ENCODE measurements around the gene SFTPD. TPM values are rescaled to one million over a fixed set of nuclear protein-coding genes. Genes with fewer than 3 reads are reported as not detected.
"Not testable (repeated sequence)": the region's sequence is repeated elsewhere in the genome, so short reads cannot be mapped to it uniquely, and the experiment has no call there.

SFTPD gene
- total RNA-seq: not detected

DNA sequence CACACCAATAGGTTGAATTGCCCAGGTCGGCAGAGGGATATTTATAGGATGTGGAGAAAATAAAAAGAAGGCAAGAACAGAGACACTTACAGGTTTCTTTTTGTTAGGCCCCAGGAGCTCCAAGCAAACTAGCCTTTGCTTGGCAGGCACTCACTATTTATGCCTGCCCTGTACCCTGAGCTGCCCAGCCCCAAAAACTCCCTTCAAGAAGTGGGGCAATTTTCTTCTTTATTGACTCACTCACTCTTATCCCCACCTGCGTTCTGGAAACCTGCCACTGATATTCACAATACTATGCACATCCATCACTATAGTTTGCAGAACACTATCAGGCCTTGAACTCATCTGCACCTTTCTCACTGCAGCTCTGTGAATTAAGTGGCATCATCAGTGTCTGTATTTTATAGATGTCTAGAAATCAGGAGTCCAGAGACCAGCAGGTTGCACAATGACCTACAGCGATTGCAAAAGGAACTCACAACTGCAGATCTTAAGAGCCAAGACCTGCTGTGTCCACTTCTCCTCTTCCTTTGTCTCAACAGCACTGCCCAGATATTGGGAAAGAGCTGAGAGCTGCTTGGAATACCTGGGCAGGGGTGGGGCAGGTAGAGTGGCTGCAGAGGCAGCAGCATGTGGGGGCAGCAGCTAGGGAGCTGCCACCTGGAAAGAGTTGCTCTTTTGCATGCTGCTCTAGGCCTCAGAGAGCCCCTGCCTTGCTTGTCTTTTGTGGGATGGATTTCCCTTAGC is at the start of gene SFTPD:
Gene SFTPD (minus strand): TSS at position 130 of the 747 bp plus-strand sequence. CDS start 2,446 bp downstream, outside the sequence.
- peaks cover 11% of the 10 kb centered on the region for H3K9me3 Mint-ChIP-seq
- peaks cover 2% of the 10 kb centered on the region for H3K36me3 Mint-ChIP-seq (ENCODE audit: low read depth)
- no peak within 1 kb of the TSS for H3K27ac Mint-ChIP-seq
- no peaks in the 10 kb centered on the region for H3K4me1 Mint-ChIP-seq
- POLR2A ChIA-PET: no interaction called here
- no peak within 1 kb of the TSS for H3K4me3 Mint-ChIP-seq
- H3K27me3 Mint-ChIP-seq: peaks cover 24% of the 10 kb centered on the region
- CTCF ChIA-PET: no interaction called here
- no peak for DNase-seq

DNA sequence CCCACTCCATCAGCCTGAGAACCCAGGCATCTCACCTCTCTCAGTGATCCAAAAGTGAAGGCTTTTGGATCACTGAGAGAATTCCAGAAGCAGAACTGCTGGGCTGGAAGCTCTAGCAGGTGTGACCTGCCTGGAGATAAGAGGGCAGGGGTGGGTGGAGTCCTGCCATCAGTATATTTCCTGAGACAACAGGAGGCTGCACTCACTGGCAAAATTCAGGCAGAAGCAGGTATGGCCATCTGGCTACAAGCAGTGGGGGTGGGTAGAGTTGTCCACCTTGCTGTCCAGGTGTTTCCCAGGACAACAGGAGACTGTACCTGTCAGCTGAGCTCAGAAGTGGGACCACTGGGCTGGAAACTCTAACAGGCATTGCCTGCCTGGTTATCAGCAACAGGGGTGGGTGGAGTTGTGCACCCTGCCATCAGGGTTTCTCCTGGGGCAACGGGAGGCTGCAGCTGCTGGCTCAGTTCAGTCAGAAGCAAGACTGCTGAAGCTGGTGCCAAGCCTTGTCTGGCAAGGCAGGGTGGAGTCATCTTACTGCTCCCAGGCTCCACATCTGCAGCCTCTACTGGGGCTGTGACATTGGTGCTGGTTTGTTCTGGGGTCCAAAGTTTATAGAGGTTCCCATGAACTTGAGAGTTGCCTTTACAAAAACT is 47.2 kb upstream of the SFTPD start:
- POLR2A ChIA-PET: no interaction called here
- CTCF ChIA-PET: no interaction called here

DNA sequence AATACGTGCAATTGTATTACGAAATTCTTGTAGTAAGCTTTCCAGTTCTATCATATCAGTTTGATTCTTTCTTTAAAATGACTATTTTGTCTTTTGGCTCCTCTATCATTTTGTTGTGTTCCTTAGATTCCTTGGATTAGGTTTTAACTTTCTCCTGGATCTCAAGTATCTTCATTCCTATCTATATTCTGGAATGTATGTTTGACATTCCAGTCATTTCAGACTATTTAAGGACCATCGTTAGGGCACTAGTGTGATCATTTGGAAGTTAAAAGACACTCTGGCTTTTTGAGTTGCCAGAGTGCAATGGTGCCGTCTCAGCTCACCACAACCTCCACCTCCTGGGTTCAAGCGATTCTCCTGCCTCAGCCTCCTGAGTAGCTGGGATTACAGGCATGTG is 45.7 kb upstream of the SFTPD start:
- DNase-seq: no peak
- peaks cover 11% of the 10 kb centered on the region for H3K9me3 Mint-ChIP-seq
- no peaks in the 10 kb centered on the region for H3K4me1 Mint-ChIP-seq
- H3K27me3 Mint-ChIP-seq: peaks cover 42% of the 10 kb centered on the region
- no peak overlapping the region for H3K27ac Mint-ChIP-seq
- no peak overlapping the region for H3K4me3 Mint-ChIP-seq
- CTCF ChIA-PET: no interaction called here
- POLR2A ChIA-PET: no interaction called here
- peaks cover 7% of the 10 kb centered on the region for H3K36me3 Mint-ChIP-seq (ENCODE audit: low read depth)

More for the DNA sequence above, 47.2 kb upstream of the SFTPD start:
- no peaks in the 10 kb centered on the region for H3K4me1 Mint-ChIP-seq
- H3K27me3 Mint-ChIP-seq: peaks cover 36% of the 10 kb centered on the region
- H3K9me3 Mint-ChIP-seq: peaks cover 3% of the 10 kb centered on the region
- no peak overlapping the region for H3K27ac Mint-ChIP-seq
- no peak overlapping the region for H3K4me3 Mint-ChIP-seq
- H3K36me3 Mint-ChIP-seq (ENCODE audit: low read depth): no peaks in the 10 kb centered on the region
- no peak for DNase-seq

DNA sequence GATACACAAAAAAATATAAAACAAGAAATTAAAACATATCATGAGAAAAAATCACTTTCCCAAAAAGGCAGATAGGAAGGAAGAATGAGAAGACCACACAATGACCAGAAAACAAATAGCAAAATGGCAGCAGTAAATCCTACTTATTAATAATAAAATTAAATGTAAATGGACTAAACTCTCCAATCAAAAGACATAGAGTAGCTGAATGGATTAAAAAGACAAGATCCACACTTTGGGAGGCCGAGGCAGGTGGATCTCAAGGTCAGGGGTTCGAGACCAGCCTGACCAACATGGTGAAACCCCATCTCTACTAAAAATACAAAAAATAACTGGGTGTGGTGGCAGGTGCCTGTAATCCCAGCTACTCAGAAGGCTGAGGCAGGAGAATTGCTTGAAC is 39.3 kb upstream of the SFTPD start:
- H3K4me3 Mint-ChIP-seq; H3K27ac Mint-ChIP-seq; CTCF ChIA-PET; DNase-seq; POLR2A ChIA-PET; H3K36me3 Mint-ChIP-seq (ENCODE audit: low read depth): not testable (repeated sequence)
- peaks cover 63% of the 10 kb centered on the region for H3K27me3 Mint-ChIP-seq
- peaks cover 13% of the 10 kb centered on the region for H3K9me3 Mint-ChIP-seq
- H3K4me1 Mint-ChIP-seq: peaks cover 32% of the 10 kb centered on the region

DNA sequence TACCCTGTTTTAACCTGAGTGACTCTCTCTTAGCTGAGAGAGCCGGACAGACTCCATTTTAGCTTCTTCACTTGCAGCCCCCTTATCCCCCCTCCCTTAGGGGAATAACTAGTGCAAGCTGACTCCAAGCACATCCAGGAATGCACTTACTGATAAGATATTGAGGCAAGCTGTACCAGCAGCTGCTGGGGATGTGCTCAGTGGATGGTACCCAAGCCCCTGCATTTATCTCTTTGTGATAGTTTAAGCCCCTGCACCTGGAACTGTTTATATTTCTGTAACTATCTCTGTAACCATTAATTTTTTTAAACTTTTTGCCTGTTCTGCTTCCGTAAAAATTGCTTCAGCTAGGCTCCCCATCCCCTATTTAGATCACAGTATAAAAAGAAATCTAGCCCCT is 37.8 kb upstream of the SFTPD start:
- CTCF ChIA-PET; H3K27ac Mint-ChIP-seq; POLR2A ChIA-PET; H3K4me3 Mint-ChIP-seq; DNase-seq; H3K36me3 Mint-ChIP-seq (ENCODE audit: low read depth): not testable (repeated sequence)
- H3K4me1 Mint-ChIP-seq: peaks cover 35% of the 10 kb centered on the region
- peaks cover 13% of the 10 kb centered on the region for H3K9me3 Mint-ChIP-seq
- peaks cover 59% of the 10 kb centered on the region for H3K27me3 Mint-ChIP-seq

DNA sequence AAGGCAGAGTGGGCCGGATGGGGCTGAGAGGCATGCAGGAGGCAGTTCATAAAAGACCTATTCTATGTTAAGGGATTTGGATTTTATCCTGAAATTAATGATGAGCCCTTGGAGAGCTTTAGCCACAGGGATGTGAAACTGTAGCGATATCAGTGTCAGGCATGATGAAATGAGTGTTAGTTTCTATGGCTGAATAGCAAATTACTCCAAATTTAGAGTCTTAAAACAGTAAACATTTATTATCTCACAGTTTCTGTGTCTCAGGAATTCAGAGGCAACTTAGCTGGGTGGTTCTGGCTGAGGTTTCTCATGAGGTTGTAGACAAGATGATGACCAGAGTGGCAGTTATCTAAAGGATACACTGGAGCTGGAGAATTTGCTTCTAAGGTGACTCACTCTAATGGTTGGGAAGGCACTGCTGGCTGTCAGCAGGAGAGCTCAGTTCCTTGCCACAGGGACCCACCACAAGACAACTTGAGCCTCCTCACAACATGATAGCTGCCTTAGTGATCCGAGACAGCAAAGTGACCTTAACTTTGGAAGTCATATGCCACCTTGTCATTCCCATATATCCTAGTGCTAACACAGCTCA is 36.7 kb upstream of the SFTPD start:
- Mint-ChIP-seq H3K9me3 (peaks cover 7% of the 10 kb centered on the region), H3K36me3 (ENCODE audit: low read depth) (peaks cover 4% of the 10 kb centered on the region), H3K4me1 (peaks cover 39% of the 10 kb centered on the region), H3K27ac (no peak overlapping the region), H3K4me3 (no peak overlapping the region), H3K27me3 (peaks cover 57% of the 10 kb centered on the region)
- no peak for DNase-seq
- CTCF ChIA-PET: no interaction called here
- POLR2A ChIA-PET: no interaction called here

DNA sequence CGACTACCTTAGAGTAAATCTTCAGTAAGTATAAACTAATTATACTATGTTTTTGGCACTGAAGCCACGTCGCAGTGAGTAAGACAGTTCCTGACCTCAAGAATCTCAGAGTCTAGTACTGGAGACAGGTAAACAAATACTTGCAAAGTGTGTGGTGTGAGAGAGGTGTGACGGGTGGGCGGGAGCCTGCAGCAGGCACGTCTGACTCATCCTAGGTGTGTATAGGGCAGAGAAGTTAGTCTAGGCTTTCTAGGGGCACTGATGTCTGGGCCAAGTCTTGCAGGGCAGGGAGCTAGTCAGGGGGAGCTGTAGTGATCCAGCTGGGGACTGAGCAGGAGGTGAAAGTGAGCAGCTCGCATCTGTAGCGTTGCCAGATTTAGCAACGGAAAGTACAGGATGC is 35.9 kb upstream of the SFTPD start:
- CTCF ChIA-PET: no interaction called here
- H3K36me3 Mint-ChIP-seq (ENCODE audit: low read depth): no peaks in the 10 kb centered on the region
- peak; percentile 43 for DNase-seq
- POLR2A ChIA-PET: no interaction called here
- H3K27me3 Mint-ChIP-seq: peaks cover 59% of the 10 kb centered on the region
- peaks cover 4% of the 10 kb centered on the region for H3K9me3 Mint-ChIP-seq
- H3K4me3 Mint-ChIP-seq: no peak overlapping the region
- no peak overlapping the region for H3K27ac Mint-ChIP-seq
- H3K4me1 Mint-ChIP-seq: peaks cover 39% of the 10 kb centered on the region

DNA sequence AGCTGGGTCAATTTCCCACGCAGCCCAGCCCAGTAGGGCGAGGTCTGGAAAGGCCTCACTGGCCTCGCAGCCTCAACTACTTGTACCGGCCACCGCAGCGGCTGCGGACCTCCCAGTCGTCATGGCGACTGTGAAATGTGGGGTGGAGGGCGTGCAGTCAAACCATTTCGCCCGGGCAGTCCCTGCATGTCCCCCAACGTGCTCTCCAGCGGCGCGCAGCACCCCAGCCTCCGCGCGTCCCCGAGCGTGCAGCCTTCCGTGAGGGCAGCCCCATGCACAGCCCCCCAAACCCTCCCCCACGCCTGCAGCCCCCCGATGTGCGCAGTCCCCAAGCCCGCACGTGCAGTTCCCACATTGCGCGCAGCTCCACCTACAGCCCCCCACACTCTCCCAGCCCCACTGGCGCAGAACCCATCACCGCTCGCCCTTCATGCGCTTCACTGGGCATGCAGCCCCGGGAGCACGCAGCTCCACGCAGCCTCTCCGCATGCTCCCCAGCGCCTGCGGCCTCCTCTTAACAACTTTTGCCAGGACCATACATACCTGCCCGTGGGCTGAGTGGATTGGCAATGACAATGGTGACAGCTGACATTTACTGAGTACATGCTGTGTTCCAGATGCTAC is 34.5 kb upstream of the SFTPD start:
- DNase-seq: no peak
- H3K36me3 Mint-ChIP-seq (ENCODE audit: low read depth): no peaks in the 10 kb centered on the region
- H3K27ac Mint-ChIP-seq: no peak overlapping the region
- peaks cover 39% of the 10 kb centered on the region for H3K4me1 Mint-ChIP-seq
- peaks cover 61% of the 10 kb centered on the region for H3K27me3 Mint-ChIP-seq
- ChIA-PET CTCF (no interaction called here), POLR2A (no interaction called here)
- no peak overlapping the region for H3K4me3 Mint-ChIP-seq
- H3K9me3 Mint-ChIP-seq: peaks cover 2% of the 10 kb centered on the region

DNA sequence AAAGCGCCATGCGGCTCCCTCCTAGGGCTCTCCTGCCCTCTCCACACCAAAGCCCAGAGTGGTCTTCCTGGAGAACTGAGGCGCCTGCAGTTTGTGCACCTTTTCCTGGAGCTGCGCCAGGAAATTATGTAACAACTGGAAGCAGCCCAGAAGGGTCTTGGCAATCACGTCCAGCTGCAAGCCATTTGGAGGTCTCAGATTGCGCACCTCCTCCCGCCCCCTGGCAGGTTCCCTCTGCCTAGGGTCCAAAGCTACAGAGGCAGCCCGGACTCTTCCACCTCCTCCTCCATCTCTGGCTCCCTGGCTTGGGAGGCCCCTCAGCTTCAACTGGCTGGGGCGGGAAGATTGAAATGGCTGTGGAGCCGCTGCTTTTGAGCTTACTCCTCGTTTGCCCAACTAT is 34.0 kb upstream of the SFTPD start:
- Mint-ChIP-seq H3K27ac (no peak overlapping the region), H3K27me3 (peaks cover 61% of the 10 kb centered on the region), H3K4me3 (peak overlapping the region; percentile 35), H3K36me3 (ENCODE audit: low read depth) (no peaks in the 10 kb centered on the region), H3K9me3 (no peaks in the 10 kb centered on the region), H3K4me1 (peaks cover 39% of the 10 kb centered on the region)
- ChIA-PET POLR2A (no interaction called here), CTCF (no interaction called here)
- DNase-seq: no peak

DNA sequence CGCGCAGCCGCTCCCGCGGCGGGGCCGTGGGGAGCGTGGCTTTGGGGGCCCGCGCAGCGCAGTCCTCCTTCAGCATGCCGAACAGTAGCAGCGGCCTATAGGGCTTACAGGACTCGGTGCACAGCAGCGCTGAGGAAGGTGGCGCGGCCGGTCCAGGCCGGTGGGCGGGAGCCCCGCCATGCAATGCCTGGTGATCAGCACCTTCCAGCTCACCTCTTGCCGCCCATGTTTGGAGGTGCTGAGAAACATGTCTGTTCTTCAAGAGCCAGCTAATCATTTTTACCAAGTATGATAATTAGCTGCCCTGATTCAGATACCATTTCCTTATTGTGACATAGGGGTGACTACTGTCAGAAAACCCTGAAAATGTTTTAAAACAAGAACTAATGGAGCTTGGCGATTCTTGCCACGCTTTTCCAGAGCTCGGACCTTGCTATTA is 33.5 kb upstream of the SFTPD start:
- POLR2A ChIA-PET: no interaction called here
- H3K27me3 Mint-ChIP-seq: peaks cover 63% of the 10 kb centered on the region

DNA sequence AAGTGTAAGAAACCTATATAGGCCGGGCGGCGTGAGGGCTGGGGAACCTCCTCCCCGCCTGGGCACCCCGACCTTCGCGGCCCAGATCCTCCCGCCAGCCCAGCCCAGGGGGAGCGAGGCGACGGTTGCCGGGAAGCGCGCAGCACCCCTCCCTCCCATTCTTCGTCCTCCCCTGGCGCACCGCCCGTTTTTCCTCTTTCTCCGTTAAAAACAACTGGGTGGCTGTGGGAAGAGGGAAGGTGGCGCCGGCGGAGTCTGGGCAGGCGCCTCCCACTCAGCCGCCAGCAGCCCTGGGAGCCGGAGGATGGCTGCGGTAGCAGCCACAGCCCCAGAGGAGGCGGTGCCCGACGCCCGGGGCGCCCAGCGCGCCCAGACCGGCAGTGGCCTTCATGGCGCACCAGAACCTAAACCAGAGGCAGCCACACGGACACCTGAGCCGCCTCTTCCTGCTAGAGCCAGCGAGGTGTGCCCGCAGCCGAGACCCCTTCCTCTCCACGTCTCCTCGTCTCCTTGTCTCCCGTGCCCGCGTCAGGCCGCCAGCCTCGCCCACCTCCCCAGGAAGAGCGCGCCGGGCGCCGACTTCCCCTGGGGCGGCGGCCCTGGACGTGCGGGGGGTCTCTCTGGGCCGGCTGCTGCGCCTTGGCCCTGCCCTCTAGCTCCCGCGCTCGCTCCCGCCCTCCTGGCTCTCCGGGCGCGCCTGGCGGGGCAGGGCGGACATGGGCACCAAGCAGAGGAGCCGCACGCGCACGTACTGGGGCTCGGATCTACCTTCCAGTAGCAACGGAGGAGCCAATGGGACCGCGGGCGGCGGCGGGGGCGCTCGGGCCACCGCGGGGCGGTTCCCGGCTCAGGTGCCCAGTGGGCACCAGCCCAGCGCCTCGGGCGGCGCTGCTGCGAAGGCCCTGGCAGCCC is 32.8 kb upstream of the SFTPD start:
- no peak overlapping the region for H3K27ac Mint-ChIP-seq
- peak; percentile 39 for DNase-seq
- no peaks in the 10 kb centered on the region for H3K9me3 Mint-ChIP-seq
- H3K4me3 Mint-ChIP-seq: peak overlapping the region; percentile 64
- ChIA-PET POLR2A (no interaction called here), CTCF (interaction anchor here (1.0 to 1.6 kb wide), 2 partner anchors 53 to 65 kb away, joined by 3 read pairs; no protein-coding TSS in a partner anchor)
- H3K4me1 Mint-ChIP-seq: peaks cover 36% of the 10 kb centered on the region
- no peaks in the 10 kb centered on the region for H3K36me3 Mint-ChIP-seq (ENCODE audit: low read depth)
- peaks cover 68% of the 10 kb centered on the region for H3K27me3 Mint-ChIP-seq

More for the DNA sequence above, 33.5 kb upstream of the SFTPD start:
- peak overlapping the region; percentile 35 for H3K4me3 Mint-ChIP-seq
- H3K27ac Mint-ChIP-seq: no peak overlapping the region
- H3K9me3 Mint-ChIP-seq: no peaks in the 10 kb centered on the region
- H3K36me3 Mint-ChIP-seq (ENCODE audit: low read depth): no peaks in the 10 kb centered on the region
- peaks cover 39% of the 10 kb centered on the region for H3K4me1 Mint-ChIP-seq
- CTCF ChIA-PET: no interaction called here
- DNase-seq: no peak

DNA sequence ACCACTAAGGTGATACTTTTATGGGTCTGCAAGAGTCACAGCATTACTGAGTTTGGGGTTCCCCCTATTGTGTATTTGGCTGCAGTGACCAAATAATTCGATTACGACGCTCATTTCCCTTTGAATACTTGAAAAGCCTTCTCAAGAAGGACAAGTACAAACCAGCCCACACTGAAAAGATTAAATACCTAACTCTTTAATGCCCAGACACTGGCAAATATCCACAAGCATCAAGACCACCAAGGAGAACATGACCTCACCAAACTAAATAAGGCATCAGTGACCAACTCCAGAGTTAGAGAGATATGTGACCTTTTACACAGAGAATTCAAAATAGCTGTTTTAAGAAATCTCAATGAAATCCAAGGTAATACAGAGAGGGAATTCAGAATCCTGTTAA is 31.8 kb upstream of the SFTPD start:
- Mint-ChIP-seq H3K4me3 (peak overlapping the region; percentile 64), H3K27me3 (peaks cover 64% of the 10 kb centered on the region), H3K4me1 (peaks cover 26% of the 10 kb centered on the region), H3K36me3 (ENCODE audit: low read depth) (no peaks in the 10 kb centered on the region), H3K27ac (no peak overlapping the region), H3K9me3 (no peaks in the 10 kb centered on the region)
- ChIA-PET CTCF (interaction anchor here (1.0 to 1.6 kb wide), 2 partner anchors 52 to 66 kb away, joined by 3 read pairs; no protein-coding TSS in a partner anchor), POLR2A (no interaction called here)
- DNase-seq: no peak
